HG03342 (cell line): Measurements from ENCODE around the gene PCDHGA8.
"Not testable (repeated sequence)": the region's sequence is repeated elsewhere in the genome, so short reads cannot be mapped to it uniquely, and the experiment has no call there.

ENCODE experiments used
- ATAC-seq: cut with Tn5 transposase; IDR thresholded peaks from one replicate; pipeline ENCODE4 v1.9.1; 2021; ENCODE audit warnings: mild to moderate bottlenecking, moderate library complexity; ENCODE audit not compliant: unreplicated experiment

The PCDHGA8 gene

GRCh38 chr5:141369994-141370848 is 22.2 kb upstream of the PCDHGA8 start, which contains the start of gene PCDHGB3:
Gene PCDHGB3 (plus strand): TSS chr5:141370242. CDS start chr5:141370395, 153 bp downstream.
- peak; percentile 82 for ATAC-seq

- no peak for ATAC-seq
Observed at GRCh38 chr5:141371572-141372475, 20.6 kb upstream of the PCDHGA8 start.

DNA sequence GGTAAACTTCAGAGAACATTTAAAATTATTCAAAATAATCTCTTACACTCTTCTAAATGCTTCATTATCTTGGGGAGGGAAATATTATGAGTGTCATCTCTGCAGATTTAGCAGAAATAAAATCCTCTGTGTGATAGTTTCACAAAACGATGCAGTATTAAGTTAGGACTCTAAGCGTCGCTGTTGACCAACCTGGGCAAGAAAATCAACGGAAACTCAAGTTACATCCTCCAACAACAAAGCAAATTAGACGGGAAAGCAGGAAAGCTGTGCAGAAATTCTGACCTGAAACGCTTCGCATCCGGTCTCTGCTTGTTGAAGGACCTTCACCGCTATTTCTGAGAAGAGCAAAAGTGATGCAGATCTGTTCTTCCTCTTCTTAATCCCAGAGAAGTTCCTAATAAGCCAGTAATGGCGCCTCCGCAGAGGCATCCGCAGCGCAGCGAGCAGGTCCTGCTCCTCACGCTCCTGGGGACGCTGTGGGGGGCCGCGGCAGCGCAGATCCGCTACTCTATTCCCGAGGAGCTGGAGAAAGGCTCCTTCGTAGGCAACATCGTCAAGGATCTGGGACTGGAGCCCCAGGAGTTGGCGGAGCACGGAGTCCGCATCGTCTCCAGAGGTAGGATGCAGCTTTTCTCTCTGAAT is 18.6 kb upstream of the PCDHGA8 start, which contains the start of gene PCDHGA6:
Gene PCDHGA6 (plus strand): TSS at position 219 of the 645 bp plus-strand sequence. CDS start 193 bp downstream, at position 412.
- no peak for ATAC-seq

- no peak for ATAC-seq
Observed at GRCh38 chr5:141374627-141375026, 17.8 kb upstream of the PCDHGA8 start.

- ATAC-seq: not testable (repeated sequence)
Observed at GRCh38 chr5:141375444-141376155, 16.8 kb upstream of the PCDHGA8 start.

- ATAC-seq: no peak
Observed at GRCh38 chr5:141382469-141383294, 9.8 kb upstream of the PCDHGA8 start, which contains the start of gene PCDHGA7. Gene PCDHGA7 (plus strand): TSS chr5:141382742. CDS start chr5:141382900, 158 bp downstream.

- ATAC-seq: no peak
Observed at GRCh38 chr5:141383345-141383744, 9.1 kb upstream of the PCDHGA8 start.

- ATAC-seq: no peak
Observed at GRCh38 chr5:141384471-141385267, 7.8 kb upstream of the PCDHGA8 start.

DNA sequence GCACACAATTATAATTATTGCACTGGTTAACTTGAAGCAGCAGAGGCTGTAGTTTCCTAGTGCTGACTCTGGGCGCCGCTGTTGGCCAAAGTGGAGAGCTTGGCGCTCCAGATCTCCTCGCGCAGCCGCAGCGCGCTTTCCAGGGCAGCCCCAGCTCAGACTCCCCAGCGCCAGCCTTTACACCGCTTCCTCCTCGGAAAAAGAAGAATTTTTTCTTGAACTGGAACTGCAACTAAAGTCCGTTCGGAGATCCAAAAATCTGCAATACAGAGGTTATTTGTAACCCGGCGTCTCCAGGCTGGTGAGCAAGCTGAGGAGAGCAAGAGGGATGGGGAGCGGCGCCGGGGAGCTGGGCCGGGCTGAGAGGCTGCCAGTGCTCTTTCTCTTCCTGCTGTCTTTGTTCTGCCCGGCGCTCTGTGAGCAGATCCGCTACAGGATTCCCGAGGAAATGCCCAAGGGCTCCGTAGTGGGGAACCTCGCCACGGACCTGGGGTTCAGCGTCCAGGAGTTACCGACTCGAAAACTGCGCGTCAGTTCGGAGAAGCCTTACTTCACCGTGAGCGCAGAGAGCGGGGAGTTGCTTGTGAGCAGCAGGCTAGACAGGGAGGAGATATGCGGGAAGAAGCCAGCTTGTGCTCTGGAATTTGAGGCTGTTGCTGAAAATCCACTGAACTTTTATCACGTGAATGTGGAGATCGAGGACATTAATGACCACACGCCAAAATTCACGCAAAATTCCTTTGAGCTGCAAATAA is 4.7 kb upstream of the PCDHGA8 start, which contains the start of gene PCDHGB4:
Gene PCDHGB4 (plus strand): TSS at position 142 of the 755 bp plus-strand sequence. CDS start 187 bp downstream, at position 329.
- ATAC-seq: peak; percentile 74

- ATAC-seq: no peak
Observed at GRCh38 chr5:141388661-141389060, 3.8 kb upstream of the PCDHGA8 start.

DNA sequence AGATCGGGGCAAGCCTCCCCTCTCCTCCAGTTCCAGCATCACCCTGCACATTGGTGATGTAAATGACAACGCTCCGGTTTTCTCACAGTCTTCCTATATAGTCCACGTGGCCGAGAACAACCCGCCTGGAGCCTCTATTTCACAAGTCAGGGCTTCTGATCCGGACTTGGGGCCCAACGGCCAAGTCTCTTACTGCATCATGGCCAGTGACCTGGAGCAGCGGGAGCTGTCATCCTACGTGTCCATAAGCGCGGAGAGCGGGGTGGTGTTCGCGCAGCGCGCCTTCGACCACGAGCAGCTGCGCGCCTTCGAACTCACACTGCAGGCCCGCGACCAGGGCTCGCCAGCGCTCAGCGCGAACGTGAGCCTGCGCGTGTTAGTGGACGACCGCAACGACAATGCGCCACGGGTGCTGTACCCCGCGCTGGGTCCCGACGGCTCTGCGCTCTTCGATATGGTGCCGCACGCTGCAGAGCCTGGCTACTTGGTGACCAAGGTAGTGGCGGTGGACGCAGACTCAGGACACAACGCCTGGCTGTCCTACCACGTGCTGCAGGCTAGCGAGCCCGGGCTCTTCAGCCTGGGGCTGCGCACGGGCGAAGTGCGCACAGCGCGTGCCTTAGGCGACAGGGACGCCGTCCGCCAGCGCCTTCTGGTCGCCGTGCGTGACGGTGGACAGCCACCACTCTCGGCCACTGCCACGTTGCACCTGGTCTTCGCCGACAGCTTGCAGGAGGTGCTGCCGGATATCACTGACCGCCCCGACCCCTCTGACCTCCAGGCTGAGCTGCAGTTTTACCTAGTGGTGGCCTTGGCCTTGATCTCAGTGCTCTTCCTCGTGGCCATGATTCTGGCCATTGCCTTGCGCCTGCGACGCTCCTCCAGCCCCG is 3.0 kb upstream of the PCDHGA8 start:
- no peak for ATAC-seq

- no peak for ATAC-seq
Observed at GRCh38 chr5:141393267-141393666, 834 bp downstream of the PCDHGA8 start.

GRCh38 chr5:141394401-141395187 is 2.2 kb downstream of the PCDHGA8 start:
- ATAC-seq: not testable (repeated sequence)

DNA sequence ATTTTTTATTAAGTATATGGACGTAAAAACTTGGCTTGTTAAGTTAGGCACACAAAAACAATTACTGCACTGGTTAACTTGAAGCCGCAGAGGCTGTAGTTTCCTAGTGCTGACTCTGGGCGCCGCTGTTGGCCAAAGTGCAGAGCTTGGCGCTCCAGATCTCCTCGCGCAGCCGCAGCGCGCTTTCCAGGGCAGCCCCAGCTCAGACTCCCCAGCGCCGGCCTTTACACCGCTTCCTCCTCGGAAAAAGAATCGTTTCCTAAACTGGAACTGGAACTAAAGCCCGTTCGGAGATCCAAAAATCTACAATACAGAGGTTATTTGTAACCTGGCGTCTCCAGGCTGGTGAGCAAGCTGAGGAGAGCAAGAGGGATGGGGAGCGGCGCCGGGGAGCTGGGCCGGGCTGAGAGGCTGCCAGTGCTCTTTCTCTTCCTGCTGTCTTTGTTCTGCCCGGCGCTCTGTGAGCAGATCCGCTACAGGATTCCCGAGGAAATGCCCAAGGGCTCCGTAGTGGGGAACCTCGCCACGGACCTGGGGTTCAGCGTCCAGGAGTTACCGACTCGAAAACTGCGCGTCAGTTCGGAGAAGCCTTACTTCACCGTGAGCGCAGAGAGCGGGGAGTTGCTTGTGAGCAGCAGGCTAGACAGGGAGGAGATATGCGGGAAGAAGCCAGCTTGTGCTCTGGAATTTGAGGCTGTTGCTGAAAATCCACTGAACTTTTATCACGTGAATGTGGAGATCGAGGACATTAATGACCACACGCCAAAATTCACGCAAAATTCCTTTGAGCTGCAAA is 5.5 kb downstream of the PCDHGA8 start, which contains the start of gene PCDHGB5:
Gene PCDHGB5 (plus strand): TSS at position 192 of the 796 bp plus-strand sequence. CDS start 181 bp downstream, at position 373.
- ATAC-seq: peak; percentile 90

GRCh38 chr5:141398608-141399007 is 6.2 kb downstream of the PCDHGA8 start:
- ATAC-seq: no peak
